Measurements from ENCODE around the gene SLC25A45. TPM values are rescaled to one million over a fixed set of nuclear protein-coding genes. Genes with fewer than 3 reads are reported as not detected.

SLC25A45 gene
- polyA plus RNA-seq, 3 donors: 5.0 to 6.0 (median 5.2) TPM

GRCh38 chr11:65329944-65330403, 52.5 kb downstream of the SLC25A45 start:
- DNase-seq (ENCODE audit: low read depth in 3 of 3, low spot score in 2 of 3): peak in 1 of 3 donors; percentile 87

- DNase-seq (ENCODE audit: low read depth in 3 of 3, low spot score in 2 of 3): no peak
Observed at GRCh38 chr11:65329478-65329877, 53.0 kb downstream of the SLC25A45 start.

- DNase-seq (ENCODE audit: low read depth in 3 of 3, low spot score in 2 of 3): no peak
Observed at GRCh38 chr11:65327021-65327420, 55.4 kb downstream of the SLC25A45 start.

- DNase-seq (ENCODE audit: low read depth in 3 of 3, low spot score in 2 of 3): no peak
Observed at GRCh38 chr11:65325435-65325834, 57.0 kb downstream of the SLC25A45 start.

Other genes starting within 250 kb of the SLC25A45 start
- 10 to 100 TPM; 44.8 to 46.9 (median 45.6) TPM for gene SYVN1, start 248.1 kb downstream of the SLC25A45 start, polyA plus RNA-seq (ENCODE audit: insufficient read length in 3 of 3)
- gene SPDYC, start 212.4 kb downstream of the SLC25A45 start, polyA plus RNA-seq (ENCODE audit: insufficient read length in 3 of 3): not detected
- gene CAPN1, start 200.7 kb downstream of the SLC25A45 start, polyA plus RNA-seq (ENCODE audit: insufficient read length in 3 of 3): 100 to 1,000 TPM in 1 of 3 donors, 10 to 100 TPM in 2; 73.4 to 102 (median 83.1) TPM
- 10 to 100 TPM; 24.3 to 28.2 (median 25.6) TPM for gene POLA2, start 120.7 kb downstream of the SLC25A45 start, polyA plus RNA-seq (ENCODE audit: insufficient read length in 3 of 3)
- gene CDC42EP2, start 67.8 kb downstream of the SLC25A45 start, polyA plus RNA-seq (ENCODE audit: insufficient read length in 3 of 3): 10 to 100 TPM in 1 of 3 donors, 1 to 10 TPM in 2; 6.3 to 10.1 (median 6.5) TPM
- gene DPF2, start 48.8 kb downstream of the SLC25A45 start, polyA plus RNA-seq (ENCODE audit: insufficient read length in 3 of 3): 10 to 100 TPM; 76.7 to 88.5 (median 81.3) TPM
- under 1 TPM; 0.62 to 0.69 (median 0.64) TPM for gene TIGD3, start 27.9 kb downstream of the SLC25A45 start, polyA plus RNA-seq (ENCODE audit: insufficient read length in 3 of 3)
- 10 to 100 TPM; 15.5 to 17.8 (median 15.6) TPM for gene FRMD8, start 4.0 kb upstream of the SLC25A45 start, polyA plus RNA-seq (ENCODE audit: insufficient read length in 3 of 3)
- 100 to 1,000 TPM in 2 of 3 donors, 10 to 100 TPM in 1; 98.2 to 228 (median 107) TPM for gene NEAT1, start 40.2 kb upstream of the SLC25A45 start, polyA plus RNA-seq (ENCODE audit: insufficient read length in 3 of 3)
- 1,000 to 10,000 TPM in 1 of 3 donors, 100 to 1,000 TPM in 2; 444 to 1,042 (median 635) TPM for gene MALAT1, start 116.4 kb upstream of the SLC25A45 start, polyA plus RNA-seq (ENCODE audit: insufficient read length in 3 of 3)
- 10 to 100 TPM; 60.9 to 68.7 (median 65.3) TPM for gene SCYL1, start 142.4 kb upstream of the SLC25A45 start, polyA plus RNA-seq (ENCODE audit: insufficient read length in 3 of 3)
- gene LTBP3, start 175.7 kb upstream of the SLC25A45 start, polyA plus RNA-seq (ENCODE audit: insufficient read length in 3 of 3): 100 to 1,000 TPM in 1 of 3 donors, 10 to 100 TPM in 2; 88.3 to 101 (median 89.4) TPM
- 10 to 100 TPM; 42.9 to 49.8 (median 43.2) TPM for gene ZNRD2, start 187.8 kb upstream of the SLC25A45 start, polyA plus RNA-seq (ENCODE audit: insufficient read length in 3 of 3)
- gene FAM89B, start 189.9 kb upstream of the SLC25A45 start, polyA plus RNA-seq (ENCODE audit: insufficient read length in 3 of 3): 10 to 100 TPM; 15.8 to 22.8 (median 21.7) TPM
- gene EHBP1L1, start 193.4 kb upstream of the SLC25A45 start, polyA plus RNA-seq (ENCODE audit: insufficient read length in 3 of 3): 10 to 100 TPM in 2 of 3 donors, 1 to 10 TPM in 1; 9.4 to 12.3 (median 11.0) TPM
- gene KCNK7, start 213.2 kb upstream of the SLC25A45 start, polyA plus RNA-seq (ENCODE audit: insufficient read length in 3 of 3): under 1 TPM in 1 of 3 donors, not detected in 2; 0.21 TPM
- 10 to 100 TPM; 29.4 to 37.2 (median 31.0) TPM for gene MAP3K11, start 231.6 kb upstream of the SLC25A45 start, polyA plus RNA-seq (ENCODE audit: insufficient read length in 3 of 3)
- 10 to 100 TPM; 22.2 to 25.1 (median 23.1) TPM for gene PCNX3, start 233.1 kb upstream of the SLC25A45 start, polyA plus RNA-seq (ENCODE audit: insufficient read length in 3 of 3)

All from right renal cortex interstitium (tissue), 3 donors.